GM10266 (cell line): ENCODE data around the gene CNTN5.

Experiments
- DNase-seq: peaks from one replicate; pipeline ENCODE4 v3.0.0; 2012; ENCODE audit errors: extremely low spot score
- CTCF ChIP-seq: IDR thresholded peaks from 2 replicates; pipeline ENCODE4 v1.5.1; 2012; ENCODE audit warnings: mild to moderate bottlenecking, low read depth; ENCODE audit not compliant: control insufficient read depth, insufficient read depth; ENCODE audit errors: missing control alignments

Gene CNTN5

GRCh38 chr11:100396266-100396665 lies 1375.5 kb downstream of the CNTN5 start:
- DNase-seq = no peak
- TF ChIP-seq CTCF = no peak

- no peak for TF ChIP-seq CTCF
Observed at GRCh38 chr11:100397401-100397800, 1376.7 kb downstream of the CNTN5 start.

GRCh38 chr11:100403816-100404215 lies 1383.1 kb downstream of the CNTN5 start:
- no peak for DNase-seq
- no peak for TF ChIP-seq CTCF

More at GRCh38 chr11:100397401-100397800, 1376.7 kb downstream of the CNTN5 start:
- DNase-seq = no peak

GRCh38 chr11:100404907-100405306 lies 1384.2 kb downstream of the CNTN5 start:
- TF ChIP-seq CTCF = no peak
- DNase-seq = no peak
